Stimulated activated CD4-positive, alpha-beta T cell treated with anti-CD3 and anti-CD28 coated beads, Interleukin-2, amount 100 ng/mL, for 4 hours (primary cell): ENCODE results near the gene OBP2A.
"Not testable (repeated sequence)": the region's sequence is repeated elsewhere in the genome, so short reads cannot be mapped to it uniquely, and the experiment has no call there.

ENCODE experiments used
- DNase-seq: peaks from one replicate; pipeline ENCODE4 v3.0.0-alpha.2; 2020; ENCODE audit warnings: low read depth

OBP2A gene

DNA sequence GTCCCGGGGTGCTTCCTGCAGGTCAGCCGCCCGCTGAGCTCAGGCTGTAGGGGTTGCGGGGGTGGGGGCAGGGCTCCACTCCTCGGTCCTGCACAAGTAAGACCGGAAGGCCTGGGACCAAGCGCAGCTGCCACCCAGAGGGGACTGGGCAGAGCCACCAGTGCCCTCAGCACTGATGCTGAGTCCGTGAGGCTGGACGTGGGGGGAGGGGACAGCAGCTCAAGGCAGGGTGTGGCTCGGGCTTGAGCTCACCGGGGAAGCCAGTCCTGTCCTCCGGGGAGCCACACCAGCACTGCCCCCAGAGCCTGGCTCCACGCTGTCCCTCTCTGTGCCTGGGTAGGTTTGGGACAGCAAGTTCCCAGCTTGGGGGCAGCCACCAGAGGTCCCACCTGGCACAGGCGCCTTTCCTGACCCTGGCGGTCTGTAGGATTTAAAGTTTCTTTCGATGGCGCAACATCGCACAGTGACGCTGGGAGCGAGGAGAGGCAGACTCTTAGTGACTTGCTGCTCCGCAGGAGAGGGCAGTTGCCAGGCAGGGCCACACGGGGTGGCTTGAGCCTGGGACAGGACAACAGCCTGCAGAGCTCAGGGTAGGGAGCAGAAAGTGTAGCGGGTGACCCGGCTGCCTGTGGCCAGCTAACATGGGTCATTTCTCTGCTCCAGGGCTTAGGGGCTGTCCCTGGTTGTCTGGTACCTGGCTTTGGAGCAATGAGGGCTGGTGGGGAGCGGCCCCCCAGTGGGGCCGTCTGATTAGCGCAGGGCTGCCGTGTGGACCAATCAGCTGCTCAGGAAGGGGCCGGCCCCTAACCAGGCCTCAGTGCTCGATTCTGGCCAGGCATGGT, 19.0 kb upstream of the OBP2A start:
- DNase-seq: no peak

DNA sequence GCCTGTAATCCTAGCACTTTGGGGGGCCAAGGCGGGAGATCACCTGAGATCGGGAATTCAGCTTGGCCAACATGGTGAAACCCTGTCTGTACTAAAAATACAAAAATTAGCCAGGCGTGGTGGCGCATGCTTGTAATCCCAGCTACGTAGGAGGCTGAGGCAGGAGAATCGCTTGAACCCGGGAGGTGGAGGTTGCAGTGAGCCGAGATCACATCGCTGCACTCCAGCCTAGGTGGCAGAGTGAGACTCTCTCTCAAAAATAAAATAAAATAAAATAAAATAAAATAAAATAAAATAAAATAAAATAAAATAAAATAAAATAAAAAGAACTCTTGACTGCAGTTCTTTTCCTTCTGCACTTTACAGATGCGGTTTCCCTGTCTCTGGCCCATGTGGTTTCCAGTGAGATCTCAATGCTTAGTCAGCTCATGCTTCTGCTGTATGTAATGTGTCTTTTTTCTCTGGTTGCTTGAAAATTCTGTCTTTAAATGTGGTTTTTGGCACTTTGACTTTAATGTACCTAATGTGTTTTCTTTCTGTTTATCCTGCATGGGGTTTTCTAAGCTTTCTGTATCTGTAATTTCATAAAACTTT, 17.0 kb upstream of the OBP2A start:
- not testable (repeated sequence) for DNase-seq

DNA sequence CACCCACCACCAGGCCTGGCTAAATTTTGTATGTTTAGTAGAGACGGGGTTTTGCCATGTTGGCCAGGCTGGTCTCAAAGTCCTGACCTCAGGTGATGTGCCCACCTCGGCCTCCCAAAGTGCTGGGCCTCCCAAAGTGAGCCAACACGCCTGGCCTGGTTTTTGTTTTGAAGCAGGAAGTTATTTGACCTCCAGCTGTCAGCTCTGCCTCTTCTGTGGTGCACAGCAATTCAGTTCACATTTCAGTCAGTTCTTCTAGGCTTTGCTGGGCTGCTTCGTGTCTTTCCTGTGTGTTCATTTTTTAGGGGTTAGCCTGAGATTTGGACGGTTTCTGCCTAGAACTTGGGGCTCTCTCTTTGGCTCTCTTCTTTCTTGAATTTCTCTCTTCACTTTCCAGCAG, 15.8 kb upstream of the OBP2A start:
- DNase-seq: no peak

- DNase-seq: no peak
Measured at GRCh38 chr9:135531096-135531495, 14.8 kb upstream of the OBP2A start.

GRCh38 chr9:135533113-135533512, 12.8 kb upstream of the OBP2A start:
- no peak for DNase-seq

DNA sequence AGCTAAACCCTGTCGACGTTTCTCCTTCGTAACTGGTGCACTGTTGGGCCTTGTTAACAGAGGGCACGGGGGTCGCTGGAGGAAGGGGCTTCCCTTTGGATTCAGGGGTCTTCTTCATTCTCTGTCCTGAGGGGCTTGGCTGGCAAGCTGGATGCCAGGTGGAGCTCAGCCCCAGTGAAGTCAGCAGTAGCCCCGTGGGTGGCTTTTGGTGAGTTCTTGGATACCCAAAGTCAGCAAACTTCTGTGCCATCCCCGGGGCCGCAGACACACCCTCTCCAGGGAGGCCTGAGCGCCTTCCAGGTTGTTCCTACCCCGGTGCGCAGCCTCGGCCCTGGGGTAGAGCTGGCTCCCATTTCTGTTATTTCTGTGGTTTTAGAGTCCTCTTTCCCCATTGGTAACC, 12.3 kb upstream of the OBP2A start:
- no peak for DNase-seq

DNA sequence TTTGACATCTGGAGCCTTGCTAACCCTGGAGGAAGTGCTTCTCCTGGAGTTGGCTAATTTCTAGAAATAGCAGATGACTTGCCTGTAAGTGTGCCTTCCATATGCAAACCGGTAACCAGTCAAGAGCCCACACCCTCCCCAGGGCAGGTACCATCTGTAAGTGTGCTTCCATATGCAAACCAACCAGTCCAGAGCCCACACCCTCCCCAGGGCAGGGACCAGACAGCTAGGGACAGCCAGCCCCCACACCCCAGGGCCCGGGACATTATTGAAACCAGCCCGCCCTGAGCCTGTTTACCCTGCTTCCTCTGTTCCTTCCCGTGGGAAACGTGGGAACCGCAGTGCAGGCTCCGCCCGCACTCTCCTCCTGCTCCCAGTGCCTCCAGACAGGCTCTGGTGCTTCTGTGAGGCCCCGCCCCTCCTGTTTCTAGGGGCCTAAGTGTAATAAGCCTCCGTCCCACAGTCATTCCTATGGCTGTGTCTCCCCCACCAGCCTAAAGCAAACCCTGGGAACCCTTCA, 11.7 kb upstream of the OBP2A start:
- not testable (repeated sequence) for DNase-seq

DNA sequence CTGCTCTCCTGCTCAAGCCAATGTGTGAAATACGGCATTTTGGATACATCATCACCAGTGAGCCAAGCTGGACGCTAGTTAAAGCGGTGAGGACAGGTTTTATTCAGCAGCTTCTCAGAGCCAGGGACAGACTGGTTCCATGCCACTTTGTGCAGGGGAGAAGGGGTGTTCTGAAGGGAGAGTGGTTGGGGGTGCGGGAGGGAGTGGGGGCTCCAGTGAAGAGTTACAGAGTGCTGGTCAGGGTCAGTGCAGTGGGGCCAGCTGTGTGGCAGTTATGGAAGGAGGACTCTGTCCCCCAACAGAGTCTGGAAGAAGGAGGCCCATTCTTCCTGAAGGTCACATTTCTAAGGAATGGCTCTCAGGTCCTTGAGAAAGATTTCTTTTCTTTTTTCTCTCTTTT, 11.1 kb upstream of the OBP2A start:
- not testable (repeated sequence) for DNase-seq

GRCh38 chr9:135535631-135536030, 10.3 kb upstream of the OBP2A start:
- not testable (repeated sequence) for DNase-seq

DNA sequence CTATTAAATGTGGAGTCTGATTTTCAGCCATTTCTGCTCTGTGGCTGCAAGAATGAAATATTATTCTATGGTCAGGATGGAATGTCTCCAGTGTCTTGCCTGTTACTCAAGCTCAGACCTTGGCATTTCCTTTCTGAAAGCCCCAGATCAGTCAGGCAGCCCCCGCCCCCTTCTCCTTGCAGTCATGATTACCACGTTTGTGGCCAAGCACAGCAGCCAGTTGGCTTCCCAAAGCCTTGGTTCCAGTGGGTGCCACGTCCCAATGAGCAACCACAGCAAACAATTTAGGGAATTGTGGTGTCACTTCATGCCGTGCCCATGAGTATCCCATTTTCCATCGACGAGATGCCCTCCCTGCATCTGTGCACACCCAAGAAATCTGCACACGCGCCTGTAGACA, 9.7 kb upstream of the OBP2A start:
- DNase-seq: no peak

DNA sequence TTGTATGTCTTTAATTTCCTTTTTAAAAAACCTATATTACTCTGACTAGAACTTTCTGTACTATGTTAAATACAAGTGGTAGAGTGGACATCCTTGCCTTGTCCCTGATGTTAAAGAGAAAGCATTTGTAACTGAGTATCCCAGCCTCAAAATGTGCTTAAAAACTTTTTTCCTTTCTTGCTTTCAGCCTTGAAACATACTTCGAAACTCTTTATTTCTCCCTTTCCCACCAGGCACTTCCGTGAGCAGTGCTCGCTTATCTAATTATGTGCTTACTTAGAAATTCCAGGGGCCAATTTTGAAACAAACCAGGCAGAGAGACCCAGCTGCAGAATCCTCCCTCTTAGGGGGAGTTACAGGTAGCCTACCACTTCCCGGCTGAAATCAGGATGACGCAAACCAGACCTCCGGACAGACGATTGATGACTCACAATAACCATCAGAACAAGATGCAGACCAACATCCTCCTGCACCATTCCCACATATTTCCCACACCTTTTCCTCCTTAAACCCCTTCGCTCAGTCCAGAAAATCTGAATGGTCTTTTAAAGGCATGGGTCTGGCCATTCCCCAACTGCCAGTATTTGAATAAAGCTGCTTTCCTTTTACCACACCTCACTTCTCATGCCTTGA, 2.5 kb upstream of the OBP2A start:
- not testable (repeated sequence) for DNase-seq

DNA sequence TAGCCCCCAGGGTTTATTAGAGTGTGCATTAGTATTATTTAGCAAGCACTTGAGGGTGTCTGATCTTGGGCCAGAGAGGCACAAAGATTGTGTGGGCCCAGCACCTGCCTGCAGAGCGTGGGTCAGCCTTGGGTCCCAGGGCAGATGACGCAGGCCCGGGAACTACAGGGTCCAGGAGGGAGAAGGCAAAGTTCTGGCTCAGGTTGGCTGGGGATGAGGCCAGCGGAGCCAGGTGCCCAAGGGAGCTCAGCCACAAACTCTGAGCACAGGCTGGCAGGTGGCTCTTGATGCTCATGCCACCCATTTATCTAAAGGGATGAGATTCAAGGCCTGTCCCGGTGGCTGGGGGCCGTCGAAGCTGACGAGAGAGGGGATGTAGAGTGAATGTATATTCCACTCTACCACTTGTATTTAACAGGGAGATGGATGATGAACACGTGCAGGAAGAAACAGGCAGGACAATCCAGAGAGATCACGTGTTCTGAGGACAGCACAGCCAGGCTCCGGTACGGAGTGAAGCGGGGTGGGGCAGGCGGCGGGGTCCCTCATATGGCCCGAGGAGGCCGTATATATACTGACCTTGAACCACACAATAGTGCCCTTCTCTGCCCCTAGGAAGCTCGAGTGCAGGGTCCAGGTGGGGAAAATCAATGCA, 818 bp upstream of the OBP2A start:
- no peak for DNase-seq

- DNase-seq: not testable (repeated sequence)
Measured at GRCh38 chr9:135546792-135547617, 1.1 kb downstream of the OBP2A start.

DNA sequence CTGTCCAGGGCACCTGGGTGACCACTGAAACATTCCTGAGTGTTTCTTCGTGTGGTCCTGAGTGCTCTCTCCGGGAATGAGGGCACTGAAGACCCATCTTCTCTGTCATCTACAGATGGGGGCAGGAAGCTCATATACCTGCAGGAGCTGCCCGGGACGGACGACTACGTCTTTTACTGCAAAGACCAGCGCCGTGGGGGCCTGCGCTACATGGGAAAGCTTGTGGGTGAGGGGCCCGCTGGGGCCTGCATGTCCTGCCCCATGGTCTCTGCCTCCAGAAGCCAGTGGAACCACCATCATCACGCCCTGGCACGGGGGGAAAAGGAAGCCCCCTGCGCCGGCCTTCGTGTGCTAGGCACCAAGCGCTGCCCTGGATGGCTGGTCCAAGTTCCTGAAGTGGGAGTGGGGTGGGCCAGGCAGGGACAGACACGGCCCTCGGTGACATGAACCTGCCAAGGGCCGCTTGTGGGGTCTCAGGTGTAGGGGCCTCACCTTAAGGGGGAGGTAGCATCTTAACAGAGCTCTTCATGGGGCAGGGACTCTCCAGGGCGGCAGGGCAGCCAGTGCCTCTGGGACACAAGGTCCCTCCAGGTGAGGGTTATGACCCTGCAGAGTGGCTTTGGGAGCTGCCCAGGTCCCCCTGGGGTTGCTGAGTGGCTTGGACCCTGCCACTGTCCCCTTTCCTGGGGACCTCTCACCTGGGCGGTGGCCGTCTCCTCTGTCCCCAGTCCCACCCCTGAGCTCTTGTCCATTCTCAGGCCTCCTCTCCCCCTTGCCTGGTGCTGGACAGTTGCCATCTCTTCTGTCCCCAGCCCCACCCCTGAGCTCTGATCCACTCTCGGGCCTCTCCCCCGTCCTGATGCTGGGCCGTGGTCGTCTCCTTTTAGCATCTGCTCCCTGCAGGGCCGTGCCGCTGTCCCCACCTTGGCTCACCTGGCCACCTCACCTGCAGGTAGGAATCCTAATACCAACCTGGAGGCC, 2.1 kb downstream of the OBP2A start:
- no peak for DNase-seq

- DNase-seq: not testable (repeated sequence)
Measured at GRCh38 chr9:135549478-135550343, 3.8 kb downstream of the OBP2A start.

- no peak for DNase-seq
Measured at GRCh38 chr9:135550344-135550918, 4.5 kb downstream of the OBP2A start.

DNA sequence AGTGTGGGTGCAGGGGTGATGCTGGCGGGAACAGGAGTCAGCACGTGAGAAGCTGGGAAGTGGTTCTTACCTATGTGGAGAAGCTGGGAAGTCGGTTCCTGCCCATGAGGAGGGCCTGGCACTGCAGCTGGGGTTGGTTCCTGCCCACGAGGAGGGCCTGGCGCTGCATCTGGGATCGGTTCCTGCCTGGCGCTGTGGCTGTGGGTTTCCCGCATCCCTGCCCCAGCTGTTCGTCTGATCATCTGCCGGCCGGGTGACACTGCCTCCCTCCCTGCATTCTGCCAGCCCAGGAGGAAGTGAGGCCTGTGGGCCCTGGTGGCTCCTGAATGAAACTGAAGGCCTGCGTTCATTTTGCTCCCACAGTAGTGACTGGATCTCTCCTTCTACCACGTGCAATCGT, 5.1 kb downstream of the OBP2A start:
- no peak for DNase-seq

- no peak for DNase-seq
Measured at GRCh38 chr9:135551456-135551855, 5.5 kb downstream of the OBP2A start.
